HG03280 (cell line): ENCODE data around the gene KRTAP10-1.
"Not testable (repeated sequence)": the region's sequence is repeated elsewhere in the genome, so short reads cannot be mapped to it uniquely, and the experiment has no call there.

Experiments used
- ATAC-seq: cut with Tn5 transposase; IDR thresholded peaks from one replicate; pipeline ENCODE4 v1.9.1; 2021; ENCODE audit warnings: mild to moderate bottlenecking, moderate library complexity; ENCODE audit not compliant: unreplicated experiment

The KRTAP10-1 gene

GRCh38 chr21:44550285-44550684, 10.3 kb upstream of the KRTAP10-1 start:
- ATAC-seq = not testable (repeated sequence)

- ATAC-seq = no peak
Measured at GRCh38 chr21:44549525-44550211, 9.7 kb upstream of the KRTAP10-1 start.

DNA sequence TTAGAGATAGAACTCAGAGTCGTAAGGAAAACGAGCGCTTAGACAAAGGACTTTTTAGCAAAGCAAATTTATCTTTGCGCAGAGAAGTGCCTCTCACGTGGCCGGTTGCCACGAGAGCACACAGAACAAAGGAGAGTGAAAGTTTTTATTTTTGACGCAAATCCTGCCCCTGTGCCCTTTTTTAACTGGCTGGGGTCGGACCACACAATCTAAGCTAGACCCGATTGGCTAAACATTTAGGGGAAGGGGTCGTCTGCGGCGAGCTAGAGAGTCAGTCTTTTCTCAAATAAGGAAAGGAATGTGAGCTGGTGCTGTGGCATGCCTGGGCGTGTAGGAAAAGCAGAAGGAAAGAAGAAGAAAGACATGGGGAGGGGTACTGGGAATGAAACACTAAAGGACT, 8.9 kb upstream of the KRTAP10-1 start:
- ATAC-seq = no peak

DNA sequence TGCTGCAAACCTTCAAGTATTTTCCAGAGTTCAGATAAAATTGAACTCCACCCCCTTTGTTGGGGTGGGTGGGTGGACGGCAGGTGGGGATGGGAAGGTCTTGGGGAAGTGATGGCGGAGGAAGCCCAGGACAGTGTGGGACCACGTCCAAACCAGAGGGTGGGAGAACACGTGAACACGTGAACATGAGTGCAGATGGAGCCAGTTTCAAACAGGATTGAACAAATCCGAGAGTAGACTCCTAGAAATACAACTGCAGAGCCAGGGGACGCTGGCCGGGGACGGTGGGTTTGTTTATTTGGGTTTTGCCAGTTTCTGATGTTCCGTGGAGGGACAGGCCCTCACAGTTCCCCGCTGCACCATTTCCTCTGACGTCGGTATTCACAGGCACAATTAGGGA, 8.4 kb upstream of the KRTAP10-1 start:
- no peak for ATAC-seq

DNA sequence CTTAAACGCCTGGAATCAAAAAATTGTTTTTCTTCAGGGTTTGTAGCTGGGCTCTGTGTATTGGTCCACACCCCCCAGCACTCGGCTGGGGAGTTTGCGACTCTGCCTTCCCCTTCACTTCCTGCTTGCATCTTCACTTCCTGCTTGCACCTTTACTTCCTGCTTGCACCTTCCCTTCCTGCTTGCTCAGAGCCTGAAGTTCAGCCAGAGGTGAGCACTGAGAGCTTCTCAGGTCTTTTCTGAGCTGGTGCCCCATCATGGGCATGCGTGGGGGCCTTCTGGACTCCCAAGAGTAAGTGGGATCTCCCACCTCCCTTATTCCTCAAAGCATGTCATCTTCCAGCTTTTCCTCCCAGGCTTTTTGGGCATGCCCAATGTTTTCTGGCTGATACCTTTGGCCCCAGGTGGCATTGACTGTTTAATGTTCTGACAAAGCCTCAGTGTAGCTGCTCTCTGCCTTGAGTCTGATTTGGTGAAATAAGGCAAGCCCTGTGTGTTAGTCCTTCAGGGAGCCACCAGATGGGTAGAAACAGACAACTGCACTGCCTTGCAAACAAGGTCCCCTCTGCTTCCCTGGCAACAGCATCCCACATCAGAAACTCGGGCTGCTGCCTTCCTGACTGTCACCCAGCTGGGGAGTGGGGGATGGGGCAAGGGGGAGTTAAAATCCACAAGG, 7.8 kb upstream of the KRTAP10-1 start:
- ATAC-seq = no peak

- ATAC-seq = no peak
Measured at GRCh38 chr21:44544566-44544965, 4.6 kb upstream of the KRTAP10-1 start.

GRCh38 chr21:44542716-44543115, 2.7 kb upstream of the KRTAP10-1 start:
- ATAC-seq = no peak

DNA sequence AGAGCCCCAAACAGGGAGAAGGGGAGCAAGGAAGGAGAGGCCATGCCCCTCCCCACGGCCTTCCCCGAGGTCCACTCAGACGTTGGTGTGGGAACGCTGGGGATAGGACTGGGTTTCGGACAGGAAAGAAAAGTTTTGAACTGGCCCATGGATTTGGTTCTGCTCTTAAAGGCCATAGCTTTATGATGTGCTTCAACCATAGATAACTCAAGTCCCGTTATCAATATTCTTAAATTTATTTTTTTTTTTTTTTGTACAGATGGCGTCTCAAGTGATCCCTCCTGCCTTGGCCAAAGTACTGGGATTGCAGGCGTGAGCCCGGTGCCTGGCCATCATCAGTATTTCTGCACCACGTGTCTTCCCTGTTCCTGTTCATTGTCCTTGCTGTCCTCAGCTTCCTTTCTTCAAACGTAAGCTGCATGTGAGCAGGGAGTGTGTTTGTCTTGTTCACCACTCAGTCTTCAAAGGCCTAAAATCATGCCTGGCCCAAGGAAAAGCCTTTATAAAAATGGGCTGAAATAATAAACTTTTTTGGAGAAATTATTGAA, 820 bp upstream of the KRTAP10-1 start:
- no peak for ATAC-seq

- no peak for ATAC-seq
Measured at GRCh38 chr21:44539046-44539445, 949 bp downstream of the KRTAP10-1 start.

DNA sequence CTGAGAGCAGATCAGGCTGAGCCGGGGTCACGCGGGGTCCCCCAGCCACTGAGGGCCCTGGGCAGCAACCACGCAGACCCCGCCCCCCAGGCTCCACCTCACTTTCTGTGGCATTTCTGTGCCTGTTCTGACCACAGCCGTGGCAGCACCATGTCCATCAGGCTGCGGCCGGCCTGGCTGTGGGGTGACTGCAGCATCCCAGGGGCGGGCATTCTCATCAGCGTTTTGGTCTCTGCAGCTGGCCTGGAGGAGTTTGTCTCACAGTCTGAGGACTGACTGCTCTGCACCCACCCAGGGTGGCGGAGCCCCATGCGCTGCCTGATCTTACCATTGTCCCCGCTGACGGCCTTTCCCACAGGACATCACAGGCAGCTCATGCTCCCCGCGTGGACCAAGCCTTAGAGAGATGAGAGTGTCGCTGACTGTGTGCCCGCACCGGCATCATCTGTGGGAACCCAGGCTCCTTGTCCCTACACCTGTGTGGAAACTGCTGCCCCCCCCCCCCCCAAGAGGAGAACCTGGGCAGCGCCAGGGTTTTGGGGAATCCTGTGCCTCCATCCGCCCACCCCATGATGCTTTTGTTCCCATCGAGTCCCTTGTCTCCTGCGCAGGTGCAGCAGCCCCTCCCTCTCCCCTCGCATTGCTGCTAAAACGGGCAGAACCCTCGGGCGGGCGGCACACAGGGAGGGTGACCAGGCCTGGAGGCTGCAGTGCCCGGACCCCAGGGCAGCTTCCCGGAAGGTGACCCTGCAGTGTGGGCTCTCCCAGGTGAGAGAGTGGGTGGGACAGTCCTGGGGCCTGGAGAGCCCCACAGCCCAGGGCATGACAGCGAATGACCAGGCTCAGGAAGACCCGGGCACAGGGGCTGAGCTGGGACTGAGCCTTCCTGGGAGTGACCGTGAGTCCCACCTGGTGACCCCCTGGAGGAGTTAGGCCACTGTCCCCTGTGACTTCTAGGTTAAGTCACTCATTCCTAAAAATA, 1.8 kb downstream of the KRTAP10-1 start:
- ATAC-seq = no peak

GRCh38 chr21:44535963-44536362, 4.0 kb downstream of the KRTAP10-1 start:
- ATAC-seq = no peak

GRCh38 chr21:44534688-44535087, 5.3 kb downstream of the KRTAP10-1 start:
- no peak for ATAC-seq

DNA sequence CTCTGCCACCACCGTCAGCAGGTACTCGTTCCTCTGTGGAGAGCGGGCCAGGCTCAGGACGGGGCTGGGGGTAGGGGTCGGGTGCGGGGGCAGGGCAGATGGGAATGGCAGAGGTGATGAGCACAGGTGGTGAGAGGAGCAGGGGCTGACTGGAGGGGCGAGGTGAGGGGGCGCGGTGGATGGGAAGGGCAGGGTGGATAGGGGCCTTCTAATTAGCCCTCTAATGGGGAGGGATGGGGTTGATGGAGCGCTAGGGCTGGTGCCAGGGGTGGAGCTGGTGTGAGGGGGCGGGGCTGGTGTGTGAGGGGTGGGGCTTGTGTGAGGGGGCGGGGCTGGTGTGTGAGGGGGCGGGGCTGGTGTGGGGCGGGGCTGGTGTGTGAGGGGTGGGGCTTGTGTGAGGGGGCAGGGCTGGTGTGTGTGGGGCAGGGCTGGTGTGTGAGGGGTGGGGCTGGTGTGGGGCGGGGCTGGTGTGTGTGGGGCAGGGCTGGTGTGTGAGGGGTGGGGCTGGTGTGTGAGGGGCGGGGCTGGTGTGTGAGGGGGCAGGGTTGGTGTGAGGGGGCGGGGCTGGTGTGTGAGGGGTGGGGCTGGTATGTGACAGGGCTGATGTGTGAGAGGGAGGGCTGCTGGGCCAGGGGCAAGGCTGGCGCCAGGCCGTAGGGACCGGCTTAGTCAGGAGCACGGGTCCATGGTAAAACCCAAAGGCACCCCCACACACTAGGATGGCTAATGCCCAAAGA, 5.9 kb downstream of the KRTAP10-1 start:
- no peak for ATAC-seq

DNA sequence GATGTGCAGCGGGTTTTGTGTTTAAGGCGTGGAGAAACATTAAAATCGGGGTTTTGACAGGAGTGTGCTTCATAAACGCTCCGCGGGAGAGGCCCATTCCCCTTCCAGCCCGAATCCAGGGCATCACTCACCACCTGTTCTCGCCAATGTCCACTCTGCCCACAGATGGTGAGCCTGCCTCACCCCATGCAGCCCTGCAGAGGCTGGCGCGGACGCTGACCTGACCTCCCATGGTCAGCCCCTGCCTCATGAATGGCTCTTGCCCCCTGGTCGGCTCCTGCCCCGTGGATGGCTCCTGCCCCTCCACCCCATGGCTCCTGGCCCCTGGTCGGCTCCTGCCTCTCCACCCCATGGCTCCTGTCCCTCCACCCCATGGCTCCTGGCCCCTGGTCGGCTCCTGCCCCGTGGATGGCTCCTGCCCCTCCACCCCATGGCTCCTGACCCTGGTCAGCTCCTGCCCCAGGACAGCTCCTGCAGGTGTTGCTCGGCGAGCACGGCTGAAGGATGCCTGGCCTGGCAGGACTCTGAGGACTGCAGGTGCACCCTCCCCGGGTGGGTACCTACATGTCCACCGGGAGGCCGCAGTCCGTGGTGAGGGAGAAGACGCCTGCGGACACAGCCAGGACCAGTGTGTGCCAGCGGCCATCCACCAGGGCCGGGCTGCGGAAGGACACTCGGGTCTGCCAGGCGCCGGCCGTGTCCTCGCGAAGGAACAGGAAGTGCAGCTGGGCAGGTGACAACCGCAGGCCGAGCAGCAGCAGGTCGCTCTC, 6.7 kb downstream of the KRTAP10-1 start:
- ATAC-seq = no peak

- ATAC-seq = no peak
Measured at GRCh38 chr21:44532712-44533111, 7.3 kb downstream of the KRTAP10-1 start.

GRCh38 chr21:44531606-44532564, 8.1 kb downstream of the KRTAP10-1 start:
- ATAC-seq = no peak

- ATAC-seq = no peak
Measured at GRCh38 chr21:44530903-44531605, 8.9 kb downstream of the KRTAP10-1 start.
